Right atrium auricular region (tissue), 2 donors: ENCODE results near the gene BICD1. TPM values are rescaled to one million over a fixed set of nuclear protein-coding genes. Genes with fewer than 3 reads are reported as not detected.

Experiments used
- DNase-seq: peaks from one replicate; pipeline ENCODE4 v3.0.0-alpha.2; 2019; ENCODE audit warnings: low spot score
- H3K27ac ChIP-seq, 2 donors: fragments of 200-600 bp; sonication (generic); 1 replicate in 1 of 2; 2 replicates in 1 of 2; pipeline ENCODE4 v1.5.1; 2016 to 2019
- H3K27me3 ChIP-seq, 2 donors: fragments of 200-600 bp; sonication (generic); one replicate each; pipeline versions ENCODE4 v1.5.1 to v1.6.0; 2017 to 2019
- H3K36me3 ChIP-seq: fragments of 200-600 bp; sonication (generic); one replicate; pipeline ENCODE4 v1.5.1; 2016
- H3K4me1 ChIP-seq, 2 donors: fragments of 200-600 bp; sonication (generic); one replicate each; pipeline versions ENCODE4 v1.5.1 to v1.6.0; 2017 to 2019
- H3K4me3 ChIP-seq, 2 donors: fragments of 200-600 bp; sonication (generic); 1 replicate in 1 of 2; 2 replicates in 1 of 2; pipeline ENCODE4 v1.5.1; 2017 to 2019; ENCODE audit warnings: mild to moderate bottlenecking in 1 of 2, moderate library complexity in 1 of 2
- H3K9me3 ChIP-seq, 2 donors: fragments of 200-600 bp; sonication (generic); one replicate each; pipeline ENCODE4 v1.5.1; 2019
- total RNA-seq, 2 donors: library from RNA; depleted of rRNA; stranded (reverse); fragments of >200 nt; gene quantifications; one replicate each; pipeline ENCODE4 v1.1.0, GENCODE V29; 2016
- TF ChIP-seq, protein P1 (sequence below), 2 donors: fragments of 200-600 bp; sonication (generic); IDR thresholded peaks; one replicate each; pipeline ENCODE4 v1.5.1; 2019; ENCODE audit warnings: antibody characterized with exemption in 2 of 2

BICD1 gene
- total RNA-seq, 2 donors from 2014 or later, result 3.3 to 6.6 TPM

DNA sequence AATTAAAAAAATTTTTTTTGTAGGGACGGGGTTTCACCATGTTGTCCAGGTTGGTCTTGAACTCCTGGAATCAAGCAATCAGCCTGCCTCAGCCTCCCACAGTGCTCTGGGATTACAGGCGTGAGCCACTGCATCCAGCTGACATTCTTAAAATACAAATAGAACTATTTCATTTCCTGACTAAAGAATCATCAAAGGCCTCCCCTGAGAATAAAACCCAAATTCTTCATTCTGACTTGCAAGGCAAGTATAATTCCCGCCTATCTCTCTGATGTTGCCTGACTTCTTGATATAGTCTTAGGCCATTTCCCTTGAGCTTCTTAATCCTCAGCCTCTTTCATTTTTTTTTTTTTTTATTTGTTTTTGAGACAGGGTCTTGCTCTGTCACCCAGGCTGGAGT lies 4.4 kb upstream of the BICD1 start:
- no peaks in the 10 kb centered on the region for H3K27me3 ChIP-seq

DNA sequence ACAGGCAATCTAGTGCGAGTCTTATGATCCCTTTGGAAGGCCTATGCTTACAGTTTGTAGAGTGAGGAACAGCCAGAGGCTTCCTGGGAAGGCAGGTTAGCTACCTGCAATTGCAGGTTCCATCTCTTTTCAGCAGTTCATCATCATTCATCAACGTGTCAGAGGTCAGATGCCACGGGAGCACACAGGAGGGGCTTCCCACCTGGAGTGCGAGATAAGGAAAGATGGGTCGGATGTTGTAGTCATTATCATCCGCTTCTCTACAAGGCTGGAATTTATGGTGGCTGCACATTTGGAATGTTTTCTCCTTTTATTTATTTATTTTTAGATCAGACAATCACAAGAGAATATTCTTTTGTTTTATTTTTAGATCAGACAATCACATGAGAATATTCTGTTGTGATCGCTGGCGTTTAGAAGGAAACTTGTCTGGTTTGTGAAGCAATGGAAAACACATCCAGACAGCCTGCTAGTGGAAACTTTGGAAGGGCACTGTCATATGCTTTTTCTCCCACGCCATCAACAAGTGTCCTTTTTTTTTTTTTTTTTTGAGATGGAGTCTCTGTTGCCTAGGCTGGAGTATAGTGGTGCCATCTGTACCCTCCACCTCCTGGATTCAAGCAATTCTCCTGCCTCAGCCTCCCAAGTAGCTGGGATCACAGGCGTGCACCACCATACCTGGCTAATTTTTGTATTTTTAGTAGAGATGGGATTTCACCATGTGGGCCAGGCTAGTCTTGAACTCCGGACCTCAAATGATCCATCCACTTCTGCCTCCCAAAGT lies 1.9 kb upstream of the BICD1 start:
- no peaks in the 10 kb centered on the region for H3K36me3 ChIP-seq
- DNase-seq, result no peak
- no peak overlapping the region for H3K4me3 ChIP-seq
- H3K27ac ChIP-seq, result no peak overlapping the region
- H3K4me1 ChIP-seq, result peaks cover 0 to 29% of the 10 kb centered on the region in 2 donors
- H3K9me3 ChIP-seq, result no peaks in the 10 kb centered on the region
- H3K27me3 ChIP-seq, result no peaks in the 10 kb centered on the region
- TF ChIP-seq, protein P1, sequence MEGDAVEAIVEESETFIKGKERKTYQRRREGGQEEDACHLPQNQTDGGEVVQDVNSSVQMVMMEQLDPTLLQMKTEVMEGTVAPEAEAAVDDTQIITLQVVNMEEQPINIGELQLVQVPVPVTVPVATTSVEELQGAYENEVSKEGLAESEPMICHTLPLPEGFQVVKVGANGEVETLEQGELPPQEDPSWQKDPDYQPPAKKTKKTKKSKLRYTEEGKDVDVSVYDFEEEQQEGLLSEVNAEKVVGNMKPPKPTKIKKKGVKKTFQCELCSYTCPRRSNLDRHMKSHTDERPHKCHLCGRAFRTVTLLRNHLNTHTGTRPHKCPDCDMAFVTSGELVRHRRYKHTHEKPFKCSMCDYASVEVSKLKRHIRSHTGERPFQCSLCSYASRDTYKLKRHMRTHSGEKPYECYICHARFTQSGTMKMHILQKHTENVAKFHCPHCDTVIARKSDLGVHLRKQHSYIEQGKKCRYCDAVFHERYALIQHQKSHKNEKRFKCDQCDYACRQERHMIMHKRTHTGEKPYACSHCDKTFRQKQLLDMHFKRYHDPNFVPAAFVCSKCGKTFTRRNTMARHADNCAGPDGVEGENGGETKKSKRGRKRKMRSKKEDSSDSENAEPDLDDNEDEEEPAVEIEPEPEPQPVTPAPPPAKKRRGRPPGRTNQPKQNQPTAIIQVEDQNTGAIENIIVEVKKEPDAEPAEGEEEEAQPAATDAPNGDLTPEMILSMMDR (IDR thresholded peaks at IDR 0.05), result no peak

More for the DNA sequence above, 4.4 kb upstream of the BICD1 start:
- Histone ChIP-seq H3K9me3 (no peaks in the 10 kb centered on the region), H3K4me3 (no peak overlapping the region), H3K27ac (no peak overlapping the region), H3K4me1 (peaks cover 0 to 6% of the 10 kb centered on the region in 2 donors), H3K36me3 (no peaks in the 10 kb centered on the region)
- DNase-seq, result no peak
- TF ChIP-seq, protein P1 (IDR thresholded peaks at IDR 0.05), result no peak

DNA sequence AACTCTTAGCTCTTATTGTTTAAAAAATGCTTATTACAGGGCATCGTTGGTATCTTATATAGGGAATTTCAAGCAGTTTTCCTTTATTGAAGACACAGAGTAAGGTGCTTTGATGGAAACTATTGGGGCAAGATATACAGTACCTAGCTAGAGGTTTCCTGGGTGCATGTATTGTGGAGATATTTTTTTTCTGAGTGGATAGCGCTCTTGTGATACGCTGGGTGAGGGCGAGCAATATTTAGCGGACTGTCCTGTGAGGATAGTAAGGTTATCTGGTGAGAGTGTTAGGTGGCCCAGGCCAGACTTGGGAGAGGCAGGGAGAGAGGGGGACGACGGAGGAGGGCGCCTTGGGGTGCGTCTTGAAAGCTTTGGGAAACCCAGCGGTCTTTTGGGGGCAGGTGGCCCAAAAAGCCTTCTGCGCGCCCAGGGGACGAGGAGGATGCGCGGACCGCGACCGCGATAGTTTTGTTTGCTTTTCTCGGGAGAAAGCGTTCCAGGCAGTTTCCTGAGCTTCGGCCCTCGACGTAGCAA lies 596 bp upstream of the BICD1 start:
- TF ChIP-seq, protein P1 (IDR thresholded peaks at IDR 0.05), result no peak
- peak overlapping the region; percentile 91 to 97 for H3K4me3 ChIP-seq
- DNase-seq, result no peak

DNA sequence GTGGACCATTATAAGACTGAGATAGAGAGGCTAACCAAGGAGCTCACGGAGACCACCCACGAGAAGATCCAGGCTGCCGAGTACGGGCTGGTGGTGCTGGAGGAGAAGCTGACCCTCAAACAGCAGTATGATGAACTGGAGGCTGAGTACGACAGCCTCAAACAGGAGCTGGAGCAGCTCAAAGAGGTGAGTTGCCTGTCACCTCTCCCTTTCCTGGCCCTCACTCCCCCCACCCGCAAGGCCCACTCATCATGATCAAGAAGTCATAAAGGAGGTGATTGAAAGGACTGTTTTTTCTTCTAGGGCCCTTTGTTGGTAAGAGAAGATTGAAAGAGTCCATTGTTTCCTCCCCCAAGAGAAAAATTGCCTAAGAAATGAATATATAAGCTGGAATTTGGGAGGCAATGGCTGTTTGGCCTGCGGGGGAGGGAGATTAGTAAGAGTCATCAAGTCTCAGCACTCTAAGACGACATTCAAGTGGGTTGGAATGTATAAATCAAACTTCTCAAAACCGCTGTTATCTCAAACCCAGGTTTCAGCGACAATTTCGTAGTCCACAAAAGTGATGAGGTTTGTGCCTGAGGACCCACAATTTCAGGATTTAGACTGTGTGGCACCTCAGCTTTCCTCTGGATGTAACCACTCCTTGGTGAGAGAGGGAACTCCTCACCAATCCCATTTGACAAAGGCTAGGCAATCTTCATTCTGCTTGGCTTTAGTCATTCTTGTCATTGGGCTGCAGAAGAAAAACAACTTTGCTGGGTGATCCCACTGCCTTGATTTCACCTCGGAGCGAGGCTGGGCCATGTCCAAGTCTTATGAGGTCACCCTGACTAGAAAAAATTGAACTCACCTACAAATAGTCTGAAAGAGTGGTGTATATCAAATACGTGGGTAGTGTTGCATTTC lies 966 bp downstream of the BICD1 start:
- no peaks in the 10 kb centered on the region for H3K36me3 ChIP-seq
- TF ChIP-seq, protein P1 (IDR thresholded peaks at IDR 0.05), result no peak
- peak overlapping the region; percentile 91 to 93 for H3K27ac ChIP-seq
- no peak for DNase-seq
- H3K9me3 ChIP-seq, result no peaks in the 10 kb centered on the region
- H3K4me1 ChIP-seq, result peaks cover 0 to 34% of the 10 kb centered on the region in 2 donors
- H3K4me3 ChIP-seq, result peak overlapping the region; percentile 91 to 97
- H3K27me3 ChIP-seq, result no peaks in the 10 kb centered on the region

More for the DNA sequence above, 596 bp upstream of the BICD1 start:
- Histone ChIP-seq H3K27ac (peak overlapping the region; percentile 91 to 93), H3K27me3 (no peaks in the 10 kb centered on the region), H3K9me3 (no peaks in the 10 kb centered on the region), H3K36me3 (no peaks in the 10 kb centered on the region), H3K4me1 (peaks cover 0 to 34% of the 10 kb centered on the region in 2 donors)

DNA sequence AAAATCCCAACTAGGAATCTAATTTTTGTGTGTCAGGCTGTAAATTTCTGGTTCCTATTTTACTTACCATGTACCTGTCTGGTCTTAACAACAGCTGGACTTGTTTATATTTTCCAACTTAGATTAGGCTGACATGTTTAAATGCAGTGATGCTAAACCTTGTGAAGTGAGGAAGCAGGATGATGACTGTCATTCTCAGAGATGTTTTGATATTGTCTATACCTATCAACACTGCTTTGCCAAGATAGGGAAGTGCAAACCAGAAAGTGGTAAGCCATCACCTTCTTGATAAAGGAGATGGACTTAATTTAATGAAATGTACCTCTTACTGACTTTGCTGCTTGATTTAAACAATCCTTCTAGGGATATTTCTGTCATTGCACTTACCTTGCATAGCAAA lies 2.1 kb downstream of the BICD1 start:
- Histone ChIP-seq H3K27me3 (no peaks in the 10 kb centered on the region), H3K9me3 (no peaks in the 10 kb centered on the region), H3K4me3 (no peak overlapping the region), H3K27ac (no peak overlapping the region), H3K36me3 (no peaks in the 10 kb centered on the region), H3K4me1 (peaks cover 0 to 34% of the 10 kb centered on the region in 2 donors)
- TF ChIP-seq, protein P1 (IDR thresholded peaks at IDR 0.05), result no peak
- no peak for DNase-seq
